Stimulated activated CD4-positive, alpha-beta T cell treated with anti-CD3 and anti-CD28 coated beads, Interleukin-1b, Interleukin-23, amount 100 ng/mL, for 4 hours (primary cell): Measurements from ENCODE around the gene RFC2.
A peak's percentile ranks its signal among the peaks of the same experiment; 100 is the strongest.

Experiments
- DNase-seq, 2 donors: peaks; one replicate each; pipeline ENCODE4 v3.0.0-alpha.2; 2020; ENCODE audit warnings: low read depth in 2 of 2

RFC2 gene

GRCh38 chr7:74190259-74190658 is 63.9 kb downstream of the RFC2 start:
- DNase-seq: no peak

- no peak for DNase-seq
These were observed 66.1 kb downstream of the RFC2 start for GRCh38 chr7:74187915-74188675.

- DNase-seq: no peak
These were observed 68.6 kb downstream of the RFC2 start for GRCh38 chr7:74185636-74186035.

GRCh38 chr7:74185016-74185415 is 69.2 kb downstream of the RFC2 start:
- DNase-seq: no peak

GRCh38 chr7:74183653-74184450 is 70.3 kb downstream of the RFC2 start:
- DNase-seq: peak in 1 of 2 donors; percentile 9

GRCh38 chr7:74183142-74183541 is 71.1 kb downstream of the RFC2 start:
- no peak for DNase-seq

- DNase-seq: no peak
These were observed 71.6 kb downstream of the RFC2 start for GRCh38 chr7:74182453-74183090.

- no peak for DNase-seq
These were observed 72.4 kb downstream of the RFC2 start for GRCh38 chr7:74181821-74182220.
